Breast epithelium (tissue), 3 donors: Measurements from ENCODE around the gene ELANE.

Experiments
- POLR2A ChIP-seq: fragments of 450-650 bp; IDR thresholded peaks from one replicate; pipeline ENCODE4 v1.6.1; 2016; ENCODE audit warnings: antibody characterized with exemption, mild to moderate bottlenecking, moderate library complexity
- TF ChIP-seq, protein P1 (sequence below), 3 donors: fragments of 450-650 bp; IDR thresholded peaks; one replicate each; pipeline ENCODE4 v1.5.1; 2016 to 2017; ENCODE audit warnings: antibody characterized with exemption in 3 of 3, mild to moderate bottlenecking in 3 of 3, moderate library complexity in 3 of 3

DNA sequence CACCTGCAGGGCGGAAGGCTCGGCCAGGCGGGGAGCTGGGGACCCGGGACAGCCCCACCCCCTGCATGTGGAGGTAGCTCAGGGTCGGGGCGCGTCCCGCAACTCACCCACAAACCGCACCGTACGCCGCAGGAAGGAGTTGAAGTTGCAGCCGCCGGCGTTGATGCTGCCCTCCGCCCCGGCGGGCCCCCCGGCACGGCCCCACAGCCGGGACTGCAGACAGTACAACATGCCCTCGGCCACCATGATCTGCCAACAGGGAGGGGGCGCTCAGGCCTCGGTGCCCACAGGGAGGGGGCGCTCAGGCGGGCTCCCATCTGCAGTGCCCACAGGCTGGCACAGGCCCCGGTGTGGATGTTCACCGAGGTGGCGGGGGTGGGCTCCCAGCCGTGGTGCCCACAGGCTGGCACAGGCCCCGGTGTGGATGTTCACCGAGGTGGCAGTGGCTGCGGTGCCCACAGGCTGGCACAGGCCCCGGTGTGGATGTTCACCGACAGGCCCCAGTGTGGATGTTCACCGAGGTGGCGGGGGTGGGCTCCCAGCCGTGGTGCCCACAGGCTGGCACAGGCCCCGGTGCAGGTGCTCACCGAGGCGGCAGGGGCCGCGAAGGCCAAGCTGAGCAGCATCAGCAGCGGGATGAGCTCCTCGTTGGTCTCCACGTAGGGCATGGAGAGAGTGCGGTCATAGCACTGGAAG lies 36.9 kb upstream of the ELANE start:
- no peak for TF ChIP-seq POLR2A
- TF ChIP-seq, protein P1, sequence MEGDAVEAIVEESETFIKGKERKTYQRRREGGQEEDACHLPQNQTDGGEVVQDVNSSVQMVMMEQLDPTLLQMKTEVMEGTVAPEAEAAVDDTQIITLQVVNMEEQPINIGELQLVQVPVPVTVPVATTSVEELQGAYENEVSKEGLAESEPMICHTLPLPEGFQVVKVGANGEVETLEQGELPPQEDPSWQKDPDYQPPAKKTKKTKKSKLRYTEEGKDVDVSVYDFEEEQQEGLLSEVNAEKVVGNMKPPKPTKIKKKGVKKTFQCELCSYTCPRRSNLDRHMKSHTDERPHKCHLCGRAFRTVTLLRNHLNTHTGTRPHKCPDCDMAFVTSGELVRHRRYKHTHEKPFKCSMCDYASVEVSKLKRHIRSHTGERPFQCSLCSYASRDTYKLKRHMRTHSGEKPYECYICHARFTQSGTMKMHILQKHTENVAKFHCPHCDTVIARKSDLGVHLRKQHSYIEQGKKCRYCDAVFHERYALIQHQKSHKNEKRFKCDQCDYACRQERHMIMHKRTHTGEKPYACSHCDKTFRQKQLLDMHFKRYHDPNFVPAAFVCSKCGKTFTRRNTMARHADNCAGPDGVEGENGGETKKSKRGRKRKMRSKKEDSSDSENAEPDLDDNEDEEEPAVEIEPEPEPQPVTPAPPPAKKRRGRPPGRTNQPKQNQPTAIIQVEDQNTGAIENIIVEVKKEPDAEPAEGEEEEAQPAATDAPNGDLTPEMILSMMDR (IDR thresholded peaks at IDR 0.05) = no peak
